Caco-2 (cell line): ENCODE measurements around the gene C3. TPM values are rescaled to one million over a fixed set of nuclear protein-coding genes. Genes with fewer than 3 reads are reported as not detected.

ENCODE experiments used
- BruUV-seq: library from RNA; stranded (reverse); fragments of 400-500 nt; replicated peaks from 2 replicates; lab custom pipeline; 2021; lab: Mats Ljungman, UMichigan
- CTCF ChIA-PET: fragments of 300-600 bp; sonication (Branson Sonifier 250); formaldehyde crosslinking; loops from one replicate; lab custom pipeline; 2022; ENCODE audit warnings: antibody characterized with exemption; lab: Charles Lee
- POLR2A ChIA-PET: fragments of 300-600 bp; sonication (Branson Sonifier 250); formaldehyde crosslinking; loops from one replicate; lab custom pipeline; 2022; ENCODE audit warnings: antibody characterized with exemption; lab: Charles Lee
- DNase-seq, 2 experiments: peaks; one replicate each; pipeline versions ENCODE4 v3.0.0 to v3.0.0-alpha.2; 2020 to 2022
- H3K27me3 ChIP-seq: replicated peaks from 2 replicates; pipeline ENCODE4 v1.6.0; 2011; ENCODE audit warnings: low read length; ENCODE audit not compliant: control insufficient read depth, insufficient read depth
- H3K36me3 ChIP-seq: 2 replicates; pipeline ENCODE4 v1.5.1; 2011; ENCODE audit warnings: low read length; ENCODE audit not compliant: control insufficient read depth, insufficient read depth
- H3K4me1 ChIP-seq: fragments of 250-450 bp; sonication (Bioruptor Pico); 2 replicates; pipeline ENCODE4 v1.5.1; 2020; ENCODE audit warnings: mild to moderate bottlenecking
- H3K4me3 ChIP-seq: 2 replicates; pipeline ENCODE4 v1.5.1; 2011; ENCODE audit warnings: low read depth, mild to moderate bottlenecking, control low read depth, low read length
- H3K9me3 ChIP-seq: fragments of 250-450 bp; sonication (Bioruptor Pico); 2 replicates; pipeline ENCODE4 v1.5.1; 2020; ENCODE audit warnings: mild to moderate bottlenecking, moderate library complexity
- H3K27ac Mint-ChIP-seq: one replicate; pipeline ENCODE4 v1.8.0; 2022; ENCODE audit warnings: mixed read lengths; ENCODE audit not compliant: unreplicated experiment
- H3K27me3 Mint-ChIP-seq: one replicate; pipeline ENCODE4 v1.8.0; 2022; ENCODE audit warnings: mixed read lengths; ENCODE audit not compliant: insufficient read depth, unreplicated experiment
- H3K36me3 Mint-ChIP-seq: one replicate; pipeline ENCODE4 v1.8.0; 2022; ENCODE audit warnings: mild to moderate bottlenecking, mixed read lengths; ENCODE audit not compliant: insufficient read depth, unreplicated experiment
- H3K4me1 Mint-ChIP-seq: one replicate; pipeline ENCODE4 v1.8.0; 2022; ENCODE audit warnings: low read depth, mixed read lengths; ENCODE audit not compliant: unreplicated experiment
- H3K4me3 Mint-ChIP-seq: one replicate; pipeline ENCODE4 v1.8.0; 2022; ENCODE audit warnings: mild to moderate bottlenecking, moderate library complexity, mixed read lengths; ENCODE audit not compliant: unreplicated experiment
- H3K9me3 Mint-ChIP-seq: one replicate; pipeline ENCODE4 v1.8.0; 2022; ENCODE audit warnings: mixed read lengths; ENCODE audit not compliant: unreplicated experiment
- CTCF ChIP-seq, 2 experiments: fragments of 200-600 bp in 1 of 2; IDR thresholded peaks; 1 replicate in 1 of 2; 2 replicates in 1 of 2; pipeline versions ENCODE4 v1.5.1 to v1.8.0; 2011 to 2022; ENCODE audit warnings: antibody characterized with exemption in 1 of 2, control low read depth in 1 of 2, inconsistent platforms in 1 of 2, low read depth in 1 of 2, low read length in 1 of 2, mild to moderate bottlenecking in 1 of 2, moderate library complexity in 1 of 2; ENCODE audit not compliant: insufficient read depth in 1 of 2, severe bottlenecking in 1 of 2, unreplicated experiment in 1 of 2
- intact Hi-C: fragments of 100-400 bp; cut with micrococcal nuclease; formaldehyde crosslinking; loops from one replicate; pipeline ENCODE4 v1.10.0; 2022; ENCODE audit not compliant: unreplicated experiment
- total RNA-seq: library from RNA; stranded (reverse); gene quantifications from 2 replicates; pipeline ENCODE4 v1.2.3, GENCODE V29; 2022

Gene C3
- total RNA-seq, 1 experiment from 2014 or later = 21.7 TPM

- Mint-ChIP-seq H3K27me3 (peaks cover 9% of the 10 kb centered on the region), H3K27ac (no peak overlapping the region), H3K4me1 (no peaks in the 10 kb centered on the region), H3K4me3 (no peak overlapping the region), H3K36me3 (no peaks in the 10 kb centered on the region), H3K9me3 (no peaks in the 10 kb centered on the region)
- no peak for TF ChIP-seq CTCF (IDR thresholded peaks at IDR 0.05; ENCODE audit: insufficient read depth in 1 of 2, low read depth in 1 of 2, low read length in 1 of 2, severe bottlenecking in 1 of 2, unreplicated experiment in 1 of 2)
- ChIA-PET POLR2A (interaction anchor here (0.6 kb wide), 1 partner anchor 71 kb away, joined by 3 read pairs; no protein-coding TSS in a partner anchor), CTCF (no interaction called here)
- no peaks in the 10 kb centered on the region for H3K27me3 ChIP-seq
- no peaks in the 10 kb centered on the region for H3K36me3 ChIP-seq
- BruUV-seq = no TSS peak
- DNase-seq = no peak
- H3K4me1 ChIP-seq = no peaks in the 10 kb centered on the region
- no peaks in the 10 kb centered on the region for H3K9me3 ChIP-seq
- intact Hi-C loops = no loop called here
- no peak overlapping the region for H3K4me3 ChIP-seq
These were observed 8.8 kb downstream of the C3 start for GRCh38 chr19:6711605-6712004.

- no peak for DNase-seq
- H3K4me1 ChIP-seq = no peaks in the 10 kb centered on the region
- no peak for TF ChIP-seq CTCF (IDR thresholded peaks at IDR 0.05; ENCODE audit: insufficient read depth in 1 of 2, low read depth in 1 of 2, low read length in 1 of 2, severe bottlenecking in 1 of 2, unreplicated experiment in 1 of 2)
- Mint-ChIP-seq H3K27me3 (peaks cover 9% of the 10 kb centered on the region), H3K4me3 (no peak overlapping the region), H3K9me3 (no peaks in the 10 kb centered on the region), H3K36me3 (no peaks in the 10 kb centered on the region), H3K4me1 (no peaks in the 10 kb centered on the region), H3K27ac (no peak overlapping the region)
- intact Hi-C loops = no loop called here
- no peaks in the 10 kb centered on the region for H3K36me3 ChIP-seq
- H3K27me3 ChIP-seq = no peaks in the 10 kb centered on the region
- H3K4me3 ChIP-seq = no peak overlapping the region
- no peaks in the 10 kb centered on the region for H3K9me3 ChIP-seq
- no TSS peak for BruUV-seq
- CTCF ChIA-PET = no interaction called here
- POLR2A ChIA-PET = interaction anchor here (0.6 kb wide), 1 partner anchor 70 kb away, joined by 3 read pairs; no protein-coding TSS in a partner anchor
These were observed 9.4 kb downstream of the C3 start for GRCh38 chr19:6711078-6711361.

- DNase-seq = no peak
- ChIA-PET POLR2A (no interaction called here), CTCF (no interaction called here)
- no TSS peak for BruUV-seq
- Mint-ChIP-seq H3K4me1 (no peaks in the 10 kb centered on the region), H3K36me3 (no peaks in the 10 kb centered on the region), H3K9me3 (no peaks in the 10 kb centered on the region), H3K27ac (peak overlapping the region; percentile 4), H3K27me3 (peaks cover 9% of the 10 kb centered on the region), H3K4me3 (no peak overlapping the region)
- no peak for TF ChIP-seq CTCF (IDR thresholded peaks at IDR 0.05; ENCODE audit: insufficient read depth in 1 of 2, low read depth in 1 of 2, low read length in 1 of 2, severe bottlenecking in 1 of 2, unreplicated experiment in 1 of 2)
- no peaks in the 10 kb centered on the region for H3K4me1 ChIP-seq
- no peaks in the 10 kb centered on the region for H3K27me3 ChIP-seq
- H3K9me3 ChIP-seq = no peaks in the 10 kb centered on the region
- no peaks in the 10 kb centered on the region for H3K36me3 ChIP-seq
- no peak overlapping the region for H3K4me3 ChIP-seq
- intact Hi-C loops = no loop called here
These were observed 10.0 kb downstream of the C3 start for GRCh38 chr19:6710273-6711077.
